Keratinocyte (primary cell): Measurements from ENCODE around the gene KLK4.

Experiments used
- EZH2 ChIP-seq: IDR thresholded peaks from one replicate; pipeline ENCODE4 v1.6.1; 2012; ENCODE audit warnings: inconsistent platforms, mild to moderate bottlenecking, low read length, moderate library complexity
- TF ChIP-seq, protein P1 (sequence below), 3 experiments: IDR thresholded peaks in 1 of 3; conservative IDR thresholded peaks in 1 of 3; optimal IDR thresholded peaks in 1 of 3; 2 replicates in 2 of 3; 3 replicates in 1 of 3; pipeline versions ENCODE3 to v1.5.1; 2011; ENCODE audit warnings: low read length in 3 of 3, mild to moderate bottlenecking in 3 of 3, moderate library complexity in 2 of 3, control low read depth in 1 of 3, inconsistent platforms in 1 of 3; ENCODE audit not compliant: insufficient read depth in 2 of 3; ENCODE audit errors: extremely low read depth in 1 of 3

DNA sequence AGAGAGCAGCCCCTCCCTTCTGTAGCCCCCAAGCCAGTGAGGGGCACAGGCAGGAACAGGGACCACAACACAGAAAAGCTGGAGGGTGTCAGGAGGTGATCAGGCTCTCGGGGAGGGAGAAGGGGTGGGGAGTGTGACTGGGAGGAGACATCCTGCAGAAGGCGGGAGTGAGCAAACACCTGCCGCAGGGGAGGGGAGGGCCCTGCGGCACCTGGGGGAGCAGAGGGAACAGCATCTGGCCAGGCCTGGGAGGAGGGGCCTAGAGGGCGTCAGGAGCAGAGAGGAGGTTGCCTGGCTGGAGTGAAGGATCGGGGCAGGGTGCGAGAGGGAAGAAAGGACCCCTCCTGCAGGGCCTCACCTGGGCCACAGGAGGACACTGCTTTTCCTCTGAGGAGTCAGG, 52.3 kb downstream of the KLK4 start:
- TF ChIP-seq EZH2: no peak
- TF ChIP-seq, protein P1, sequence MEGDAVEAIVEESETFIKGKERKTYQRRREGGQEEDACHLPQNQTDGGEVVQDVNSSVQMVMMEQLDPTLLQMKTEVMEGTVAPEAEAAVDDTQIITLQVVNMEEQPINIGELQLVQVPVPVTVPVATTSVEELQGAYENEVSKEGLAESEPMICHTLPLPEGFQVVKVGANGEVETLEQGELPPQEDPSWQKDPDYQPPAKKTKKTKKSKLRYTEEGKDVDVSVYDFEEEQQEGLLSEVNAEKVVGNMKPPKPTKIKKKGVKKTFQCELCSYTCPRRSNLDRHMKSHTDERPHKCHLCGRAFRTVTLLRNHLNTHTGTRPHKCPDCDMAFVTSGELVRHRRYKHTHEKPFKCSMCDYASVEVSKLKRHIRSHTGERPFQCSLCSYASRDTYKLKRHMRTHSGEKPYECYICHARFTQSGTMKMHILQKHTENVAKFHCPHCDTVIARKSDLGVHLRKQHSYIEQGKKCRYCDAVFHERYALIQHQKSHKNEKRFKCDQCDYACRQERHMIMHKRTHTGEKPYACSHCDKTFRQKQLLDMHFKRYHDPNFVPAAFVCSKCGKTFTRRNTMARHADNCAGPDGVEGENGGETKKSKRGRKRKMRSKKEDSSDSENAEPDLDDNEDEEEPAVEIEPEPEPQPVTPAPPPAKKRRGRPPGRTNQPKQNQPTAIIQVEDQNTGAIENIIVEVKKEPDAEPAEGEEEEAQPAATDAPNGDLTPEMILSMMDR (optimal IDR thresholded peaks at IDR 0.05 in 1 of 3, IDR thresholded peaks at IDR 0.05 in 1 of 3, conservative IDR thresholded peaks at IDR 0.05 in 1 of 3; ENCODE audit: extremely low read depth in 1 of 3, insufficient read depth in 2 of 3, low read length in 3 of 3): no peak
